ENCODE results near the gene CHST15.

- no peak for TF ChIP-seq CTCF (conservative IDR thresholded peaks at IDR 0.05)
- TF ChIP-seq ZFX (IDR thresholded peaks at IDR 0.05), result no peak
Observed at GRCh38 chr10:124032087-124032935, 61.1 kb downstream of the CHST15 start.
